ENCODE results near the gene MBOAT7.
"Not testable (repeated sequence)": the region's sequence is repeated elsewhere in the genome, so short reads cannot be mapped to it uniquely, and the experiment has no call there.

Gene MBOAT7

GRCh38 chr19:54221947-54222346 is 32.6 kb upstream of the MBOAT7 start:
- DNase-seq (ENCODE audit: low read depth, low spot score); CTCF ChIA-PET; POLR2A ChIA-PET; H3K4me3 ChIP-seq (ENCODE audit: low read depth, low read length): not testable (repeated sequence)

GRCh38 chr19:54219702-54220101 is 30.3 kb upstream of the MBOAT7 start:
- DNase-seq (ENCODE audit: low read depth, low spot score); CTCF ChIA-PET; H3K4me3 ChIP-seq (ENCODE audit: low read depth, low read length); POLR2A ChIA-PET: not testable (repeated sequence)

GRCh38 chr19:54218960-54219661 is 29.7 kb upstream of the MBOAT7 start:
- DNase-seq (ENCODE audit: low read depth, low spot score) = no peak
- POLR2A ChIA-PET = no interaction called here
- CTCF ChIA-PET = no interaction called here
- TF ChIP-seq CTCF (IDR thresholded peaks at IDR 0.05; ENCODE audit: insufficient read depth, low read length, missing control alignments) = no peak
- H3K4me3 ChIP-seq (ENCODE audit: low read depth, low read length) = no peak overlapping the region

- no peak for TF ChIP-seq CTCF (IDR thresholded peaks at IDR 0.05; ENCODE audit: insufficient read depth, low read length, missing control alignments)
- ChIA-PET CTCF (no interaction called here), POLR2A (no interaction called here)
- no peak overlapping the region for H3K4me3 ChIP-seq (ENCODE audit: low read depth, low read length)
- no peak for DNase-seq (ENCODE audit: low read depth, low spot score)
Observed at GRCh38 chr19:54218259-54218658, 28.9 kb upstream of the MBOAT7 start.

GRCh38 chr19:54217517-54218247 is 28.3 kb upstream of the MBOAT7 start:
- DNase-seq (ENCODE audit: low read depth, low spot score); POLR2A ChIA-PET; H3K4me3 ChIP-seq (ENCODE audit: low read depth, low read length): not testable (repeated sequence)
- CTCF ChIA-PET = interaction anchor here (0.6 kb wide), 1 partner anchor 116 kb away, joined by 3 read pairs; no protein-coding TSS in a partner anchor

- CTCF ChIA-PET = interaction anchor here (0.6 kb wide), 1 partner anchor 115 kb away, joined by 3 read pairs; no protein-coding TSS in a partner anchor
Observed at GRCh38 chr19:54216869-54217268, 27.5 kb upstream of the MBOAT7 start.

GRCh38 chr19:54214734-54215133 is 25.4 kb upstream of the MBOAT7 start:
- H3K4me3 ChIP-seq (ENCODE audit: low read depth, low read length); POLR2A ChIA-PET; DNase-seq (ENCODE audit: low read depth, low spot score); CTCF ChIA-PET: not testable (repeated sequence)

More at GRCh38 chr19:54216869-54217268, 27.5 kb upstream of the MBOAT7 start:
- TF ChIP-seq CTCF (IDR thresholded peaks at IDR 0.05; ENCODE audit: insufficient read depth, low read length, missing control alignments) = no peak
- DNase-seq (ENCODE audit: low read depth, low spot score) = no peak
- POLR2A ChIA-PET = no interaction called here
- H3K4me3 ChIP-seq (ENCODE audit: low read depth, low read length) = no peak overlapping the region

GRCh38 chr19:54214217-54214616 is 24.8 kb upstream of the MBOAT7 start:
- H3K4me3 ChIP-seq (ENCODE audit: low read depth, low read length); DNase-seq (ENCODE audit: low read depth, low spot score); CTCF ChIA-PET; POLR2A ChIA-PET: not testable (repeated sequence)

- H3K4me3 ChIP-seq (ENCODE audit: low read depth, low read length) = no peak overlapping the region
- no peak for DNase-seq (ENCODE audit: low read depth, low spot score)
- TF ChIP-seq CTCF (IDR thresholded peaks at IDR 0.05; ENCODE audit: insufficient read depth, low read length, missing control alignments) = no peak
- POLR2A ChIA-PET = interaction anchor here (3.7 kb wide), 1 partner anchor 10 kb away, joined by 23 read pairs; the partner anchor contains the start of gene RPS9
- CTCF ChIA-PET = interaction anchor here (1.1 to 1.5 kb wide), 2 partner anchors 20 to 43 kb away, joined by 3 read pairs; no protein-coding TSS in a partner anchor
Observed at GRCh38 chr19:54211235-54211634, 21.9 kb upstream of the MBOAT7 start.
